ENCODE data around the gene APCDD1. TPM values are rescaled to one million over a fixed set of nuclear protein-coding genes. Genes with fewer than 3 reads are reported as not detected.
"Not testable (repeated sequence)": the region's sequence is repeated elsewhere in the genome, so short reads cannot be mapped to it uniquely, and the experiment has no call there.

The APCDD1 gene
- total and polyA plus RNA-seq, 2 experiments from 2014 or later: 69.6 to 114 TPM

GRCh38 chr18:10536280-10536679, 81.8 kb downstream of the APCDD1 start:
- TF ChIP-seq EZH2 (IDR thresholded peaks at IDR 0.05; ENCODE audit: borderline replicate concordance) (no peak), EZH2phosphoT487 (IDR thresholded peaks at IDR 0.05; ENCODE audit: low read depth, severe bottlenecking, unreplicated experiment) (no peak)
- no peaks in the 10 kb centered on the region for H3K4me1 ChIP-seq (ENCODE audit: insufficient read depth)
- no peak overlapping the region for H3K4me3 ChIP-seq
- no peak overlapping the region for H2AFZ ChIP-seq
- no peaks in the 10 kb centered on the region for H4K20me1 ChIP-seq (ENCODE audit: insufficient read depth, poor library complexity, severe bottlenecking)
- H3K4me2 ChIP-seq: no peak overlapping the region
- DNase-seq (ENCODE audit: low spot score): no peak
- H3K27ac ChIP-seq: no peak overlapping the region
- H3K9me2 ChIP-seq (replicated peaks; ENCODE audit: insufficient read depth): no peaks in the 10 kb centered on the region
- H3K79me2 ChIP-seq: peaks cover 37% of the 10 kb centered on the region
- 98% methylated on average over 2 of the region's 2 CpGs for WGBS (ENCODE audit: low lambda C conversion rate, missing lambda C conversion rate)
- no peaks in the 10 kb centered on the region for H3K27me3 ChIP-seq
- H3K9me3 ChIP-seq (ENCODE audit: low read depth): no peaks in the 10 kb centered on the region
- peaks cover 3% of the 10 kb centered on the region for H3K36me3 ChIP-seq (replicated peaks; ENCODE audit: insufficient read depth, low read depth)

- 85% methylated on average over 2 of the region's 2 CpGs for WGBS (ENCODE audit: low lambda C conversion rate, missing lambda C conversion rate)
- Histone ChIP-seq H3K9me3 (ENCODE audit: low read depth) (no peaks in the 10 kb centered on the region), H3K4me2 (no peak overlapping the region), H2AFZ (no peak overlapping the region), H3K4me1 (ENCODE audit: insufficient read depth) (no peaks in the 10 kb centered on the region), H4K20me1 (ENCODE audit: insufficient read depth, poor library complexity, severe bottlenecking) (no peaks in the 10 kb centered on the region), H3K79me2 (peaks cover 22% of the 10 kb centered on the region), H3K27ac (no peak overlapping the region), H3K27me3 (no peaks in the 10 kb centered on the region), H3K9me2 (replicated peaks; ENCODE audit: insufficient read depth) (no peaks in the 10 kb centered on the region), H3K36me3 (replicated peaks; ENCODE audit: insufficient read depth, low read depth) (peaks cover 3% of the 10 kb centered on the region), H3K4me3 (no peak overlapping the region)
- no peak for DNase-seq (ENCODE audit: low spot score)
- TF ChIP-seq CTCF (IDR thresholded peaks at IDR 0.05; ENCODE audit: poor library complexity) (no peak), EZH2phosphoT487 (IDR thresholded peaks at IDR 0.05; ENCODE audit: low read depth, severe bottlenecking, unreplicated experiment) (no peak), EZH2 (IDR thresholded peaks at IDR 0.05; ENCODE audit: borderline replicate concordance) (no peak)
Measured at GRCh38 chr18:10537765-10538164, 83.3 kb downstream of the APCDD1 start.

GRCh38 chr18:10539124-10539523, 84.7 kb downstream of the APCDD1 start:
- DNase-seq (ENCODE audit: low spot score); H4K20me1 ChIP-seq (ENCODE audit: insufficient read depth, poor library complexity, severe bottlenecking); H2AFZ ChIP-seq; H3K36me3 ChIP-seq (replicated peaks; ENCODE audit: insufficient read depth, low read depth); H3K4me3 ChIP-seq; H3K9me2 ChIP-seq (replicated peaks; ENCODE audit: insufficient read depth); H3K27ac ChIP-seq; H3K79me2 ChIP-seq; H3K9me3 ChIP-seq (ENCODE audit: low read depth); H3K4me1 ChIP-seq (ENCODE audit: insufficient read depth); H3K27me3 ChIP-seq; H3K4me2 ChIP-seq: not testable (repeated sequence)
- 95% methylated on average over 5 of the region's 5 CpGs for WGBS (ENCODE audit: low lambda C conversion rate, missing lambda C conversion rate)

Other genes with a start within 250 kb of the APCDD1 start
- gene NAPG, start 71.4 kb downstream of the APCDD1 start, total RNA-seq: 42.1 and 43.2 TPM in 2 replicates
- 29.0 TPM in 2 replicates for gene NAPG, start 71.4 kb downstream of the APCDD1 start, polyA plus RNA-seq

All from hepatocyte (in vitro differentiated cells).